OCI-LY7 (cell line): ENCODE results near the gene ATXN1.

Source experiments
- CTCF ChIP-seq: fragments of 200-600 bp; sonication (generic); conservative IDR thresholded peaks from 2 replicates; pipeline ENCODE4 v1.5.1; 2014; ENCODE audit warnings: mild to moderate bottlenecking, antibody characterized with exemption, low read length, moderate library complexity, mixed read lengths
- EZH2phosphoT487 ChIP-seq: fragments of 200-600 bp; sonication (generic); IDR thresholded peaks from 2 replicates; pipeline ENCODE4 v1.6.1; 2018; ENCODE audit warnings: low read depth, borderline replicate concordance, mild to moderate bottlenecking, mixed run types, antibody characterized with exemption, low read length, moderate library complexity, mixed read lengths

GRCh38 chr6:16669227-16669626 is 92.0 kb downstream of the ATXN1 start:
- no peak for TF ChIP-seq CTCF
- TF ChIP-seq EZH2phosphoT487: no peak
